ENCODE data around the gene OR4F15. TPM values are rescaled to one million over a fixed set of nuclear protein-coding genes. Genes with fewer than 3 reads are reported as not detected.

Gene OR4F15
- total and polyA plus RNA-seq, 2 of the 13 experiments (the other 11 are each of a cell fraction or from before 2014, with no cell fraction given), result not detected

- in situ Hi-C loops (cut with HindIII; ENCODE audit: extremely low pct_ligation_motif_present, low pct_unique_long_range_greater_than_20kb) (no loop called here), intact Hi-C loops (cut with micrococcal nuclease; ENCODE audit: unreplicated experiment) (no loop called here)
- BruUV-seq (replicated peaks), result no TSS peak
- Histone ChIP-seq H3K79me2 (ENCODE audit: insufficient read depth, low read length) (no peaks in the 10 kb centered on the region), H2AFZ (ENCODE audit: low read length) (no peak overlapping the region), H3K4me2 (ENCODE audit: low read depth, low read length) (no peak overlapping the region), H3K9me3 (ENCODE audit: low read length) (no peaks in the 10 kb centered on the region), H3K9ac (ENCODE audit: insufficient read depth, low read depth, low read length) (no peak overlapping the region), H3K4me1 (ENCODE audit: insufficient read depth, low read length) (no peaks in the 10 kb centered on the region), H3K27ac (ENCODE audit: extremely low read length, insufficient read depth, low read length) (no peak overlapping the region), H3K36me3 (replicated peaks in 1 of 2; ENCODE audit: control insufficient read depth in 1 of 2, insufficient read depth in 2 of 2, low read length in 2 of 2) (no peaks in the 10 kb centered on the region), H3K27me3 (ENCODE audit: control insufficient read depth in 1 of 2, insufficient read depth in 2 of 2, low read length in 2 of 2) (no peaks in the 10 kb centered on the region), H3K4me3 (replicated peaks in 1 of 3; ENCODE audit: insufficient read depth in 1 of 3, low read depth in 2 of 3, low read length in 3 of 3) (no peak overlapping the region), H4K20me1 (ENCODE audit: insufficient read depth, low read length) (no peaks in the 10 kb centered on the region)
- DNase-seq (ENCODE audit: low spot score) (no peak), FAIRE-seq (no peak), ATAC-seq (no peak)
- WGBS (ENCODE audit: low lambda C conversion rate), result 2% methylated on average over 3 of the region's 3 CpGs
- ChIA-PET CTCF (ENCODE audit: low intra/inter-chr PET ratio, low total read pairs) (no interaction called here), POLR2A (no interaction called here)
- TF ChIP-seq ZNF816 (CRISPR knock-in tag; IDR thresholded peaks at IDR 0.05; ENCODE audit: borderline replicate concordance) (no peak), TMF1 (CRISPR knock-in tag; IDR thresholded peaks at IDR 0.05; ENCODE audit: low read depth) (no peak), NFE2L2 (IDR thresholded peaks at IDR 0.05; ENCODE audit: low read length) (peak; percentile 27; the same call in 1 of the 2 replicates)
Observed at GRCh38 chr15:101813803-101814534, 2.0 kb downstream of the OR4F15 start.

GRCh38 chr15:101820781-101821180 is 8.8 kb downstream of the OR4F15 start:
- Histone ChIP-seq H3K9ac (ENCODE audit: insufficient read depth, low read depth, low read length) (no peak overlapping the region), H3K9me3 (ENCODE audit: low read length) (no peaks in the 10 kb centered on the region), H3K27ac (ENCODE audit: extremely low read length, insufficient read depth, low read length) (no peak overlapping the region), H3K79me2 (ENCODE audit: insufficient read depth, low read length) (no peaks in the 10 kb centered on the region), H3K4me2 (ENCODE audit: low read depth, low read length) (no peak overlapping the region), H2AFZ (ENCODE audit: low read length) (no peak overlapping the region), H3K36me3 (replicated peaks in 1 of 2; ENCODE audit: control insufficient read depth in 1 of 2, insufficient read depth in 2 of 2, low read length in 2 of 2) (no peaks in the 10 kb centered on the region), H4K20me1 (ENCODE audit: insufficient read depth, low read length) (no peaks in the 10 kb centered on the region), H3K4me3 (replicated peaks in 1 of 3; ENCODE audit: insufficient read depth in 1 of 3, low read depth in 2 of 3, low read length in 3 of 3) (no peak overlapping the region), H3K4me1 (ENCODE audit: insufficient read depth, low read length) (no peaks in the 10 kb centered on the region), H3K27me3 (ENCODE audit: control insufficient read depth in 1 of 2, insufficient read depth in 2 of 2, low read length in 2 of 2) (no peaks in the 10 kb centered on the region)
- DNase-seq (ENCODE audit: low spot score) (no peak), FAIRE-seq (no peak), ATAC-seq (no peak)
- POLR2A ChIA-PET, result no interaction called here
- CTCF ChIA-PET (ENCODE audit: low intra/inter-chr PET ratio, low total read pairs), result no interaction called here
- no TSS peak for BruUV-seq (replicated peaks)
- in situ Hi-C loops (cut with HindIII; ENCODE audit: extremely low pct_ligation_motif_present, low pct_unique_long_range_greater_than_20kb) (no loop called here), intact Hi-C loops (cut with micrococcal nuclease; ENCODE audit: unreplicated experiment) (no loop called here)
- 9% methylated on average over 6 of the region's 6 CpGs for WGBS (ENCODE audit: low lambda C conversion rate)
- TF ChIP-seq ZNF317 (CRISPR knock-in tag; IDR thresholded peaks at IDR 0.05) (no peak), ZNF354B (CRISPR knock-in tag; IDR thresholded peaks at IDR 0.05) (no peak), FOXP1 (IDR thresholded peaks at IDR 0.05) (no peak), FOXP1 (CRISPR knock-in tag; IDR thresholded peaks at IDR 0.05) (no peak), ZFP82 (CRISPR knock-in tag; IDR thresholded peaks at IDR 0.05; ENCODE audit: borderline replicate concordance) (no peak), ATF7 (IDR thresholded peaks at IDR 0.05) (peak; percentile 96), ATF7 (CRISPR knock-in tag; IDR thresholded peaks at IDR 0.05) (no peak), CREB1 (IDR thresholded peaks at IDR 0.05) (peak; percentile 88), CREB1 (CRISPR knock-in tag; IDR thresholded peaks at IDR 0.05) (no peak), ZNF639 (CRISPR knock-in tag; conservative IDR thresholded peaks at IDR 0.05) (no peak), PPARG (CRISPR knock-in tag; conservative IDR thresholded peaks at IDR 0.05) (no peak), NFAT5 (CRISPR knock-in tag; IDR thresholded peaks at IDR 0.05) (no peak)

Measured in HepG2 (cell line).